CD14-positive monocyte (primary cell): Measurements from ENCODE around the gene DNAJC30. TPM values are rescaled to one million over a fixed set of nuclear protein-coding genes. Genes with fewer than 3 reads are reported as not detected.
"Not testable (repeated sequence)": the region's sequence is repeated elsewhere in the genome, so short reads cannot be mapped to it uniquely, and the experiment has no call there.

Experiments
- DNase-seq, 3 donors: peaks; one replicate each; pipeline ENCODE4 v3.0.0-alpha.2; 2011 to 2022
- H2AFZ ChIP-seq: 2 replicates; pipeline ENCODE4 v1.6.0; 2012; ENCODE audit warnings: mild to moderate bottlenecking, low read depth, low read length, inconsistent platforms; ENCODE audit not compliant: insufficient read depth, poor library complexity, severe bottlenecking
- H3K27ac ChIP-seq, 2 donors: 1 replicate in 1 of 2; 2 replicates in 1 of 2; pipeline ENCODE4 v1.5.1; 2012 to 2013; ENCODE audit warnings: low read length in 2 of 2, control low read depth in 1 of 2, inconsistent platforms in 1 of 2, low read depth in 1 of 2, mild to moderate bottlenecking in 1 of 2
- H3K27me3 ChIP-seq, 2 donors: one replicate each; pipeline versions ENCODE4 v1.6.0 to v1.6.1; 2011 to 2013; ENCODE audit warnings: low read length in 2 of 2; ENCODE audit not compliant: control insufficient read depth in 2 of 2, insufficient read depth in 2 of 2
- H3K36me3 ChIP-seq, 2 donors: replicated peaks in 1 of 2; 1 replicate in 1 of 2; 2 replicates in 1 of 2; pipeline versions ENCODE4 v1.5.1 to v1.6.1; 2012 to 2013; ENCODE audit warnings: low read length in 2 of 2, control low read depth in 1 of 2, inconsistent platforms in 1 of 2, mild to moderate bottlenecking in 1 of 2; ENCODE audit not compliant: insufficient read depth in 2 of 2, control insufficient read depth in 1 of 2
- H3K4me1 ChIP-seq, 2 donors: 1 replicate in 1 of 2; 2 replicates in 1 of 2; pipeline versions ENCODE4 v1.5.1 to v1.6.1; 2012 to 2013; ENCODE audit warnings: low read length in 2 of 2, control low read depth in 1 of 2, inconsistent platforms in 1 of 2, mild to moderate bottlenecking in 1 of 2, moderate library complexity in 1 of 2; ENCODE audit not compliant: insufficient read depth in 2 of 2, control insufficient read depth in 1 of 2
- H3K4me2 ChIP-seq: replicated peaks from 2 replicates; pipeline ENCODE3; 2012; ENCODE audit warnings: low read length, moderate library complexity, mild to moderate bottlenecking; ENCODE audit not compliant: poor library complexity, severe bottlenecking; ENCODE audit errors: extremely low read depth
- H3K4me3 ChIP-seq, 3 experiments: fragments of 200-600 bp in 1 of 3; sonication (generic) in 1 of 3; replicated peaks in 1 of 3; 1 replicate in 2 of 3; 2 replicates in 1 of 3; pipeline ENCODE4 v1.5.1; 2011 to 2013; ENCODE audit warnings: low read length in 3 of 3, mild to moderate bottlenecking in 3 of 3, control low read depth in 2 of 3, low read depth in 2 of 3, inconsistent platforms in 1 of 3, moderate library complexity in 1 of 3
- H3K79me2 ChIP-seq: 2 replicates; pipeline ENCODE4 v1.6.0; 2012; ENCODE audit warnings: mild to moderate bottlenecking, control low read depth, inconsistent platforms, low read length, moderate library complexity; ENCODE audit not compliant: insufficient read depth
- H3K9ac ChIP-seq: 2 replicates; pipeline ENCODE4 v1.6.0; 2017; ENCODE audit warnings: low read length, mild to moderate bottlenecking; ENCODE audit not compliant: insufficient read depth, poor library complexity, severe bottlenecking
- H3K9me3 ChIP-seq, 2 donors: replicated peaks in 1 of 2; 1 replicate in 1 of 2; 2 replicates in 1 of 2; pipeline versions ENCODE4 v1.5.1 to v1.6.1; 2012 to 2013; ENCODE audit warnings: low read length in 2 of 2, control low read depth in 1 of 2; ENCODE audit not compliant: control insufficient read depth in 1 of 2, insufficient read depth in 1 of 2
- H4K20me1 ChIP-seq: 2 replicates; pipeline ENCODE4 v1.6.0; 2012; ENCODE audit warnings: mild to moderate bottlenecking, low read length, control low read depth, moderate library complexity; ENCODE audit not compliant: insufficient read depth
- H3K27ac Mint-ChIP-seq, 7 donors: one replicate each; pipeline ENCODE4 v1.8.0; 2020; ENCODE audit warnings: mild to moderate bottlenecking in 7 of 7, mixed read lengths in 7 of 7, moderate library complexity in 6 of 7, inconsistent platforms in 2 of 7
- H3K27me3 Mint-ChIP-seq, 3 donors: one replicate each; pipeline ENCODE4 v1.8.0; 2021 to 2022; ENCODE audit warnings: low read depth in 3 of 3, mild to moderate bottlenecking in 3 of 3, mixed read lengths in 3 of 3, moderate library complexity in 3 of 3, inconsistent platforms in 1 of 3
- H3K36me3 Mint-ChIP-seq, 2 donors: one replicate each; pipeline ENCODE4 v1.8.0; 2020; ENCODE audit warnings: mixed read lengths in 2 of 2, inconsistent platforms in 1 of 2, mild to moderate bottlenecking in 1 of 2
- H3K4me1 Mint-ChIP-seq: one replicate; pipeline ENCODE4 v1.8.0; 2020; ENCODE audit warnings: mild to moderate bottlenecking, mixed read lengths
- H3K4me3 Mint-ChIP-seq, 2 donors: one replicate each; pipeline ENCODE4 v1.8.0; 2020; ENCODE audit warnings: mild to moderate bottlenecking in 2 of 2, mixed read lengths in 2 of 2, moderate library complexity in 1 of 2
- H3K9me3 Mint-ChIP-seq, 7 donors: one replicate each; pipeline ENCODE4 v1.8.0; 2020 to 2022; ENCODE audit warnings: mixed read lengths in 7 of 7, mild to moderate bottlenecking in 6 of 7, moderate library complexity in 6 of 7, inconsistent platforms in 2 of 7
- WGBS: methylation state at CpG from one replicate; pipeline ENCODE4 v1.1.5; 2013; ENCODE audit warnings: missing lambda C conversion rate; ENCODE audit not compliant: insufficient coverage; 5-methylcytosine and 5-hydroxymethylcytosine counted together
- intact Hi-C, 2 donors: fragments of 100-400 bp; cut with micrococcal nuclease; formaldehyde crosslinking; loops; one replicate each; pipeline versions ENCODE4 v1.15.0 to v1.15.1; 2023
- polyA plus RNA-seq, 3 donors: library from polyadenylated mRNA; depleted of rRNA in 1 of 3; unstranded in 2 of 3; stranded (reverse) in 1 of 3; fragments of 300-500 nt in 2 of 3; fragments of >200 nt in 1 of 3; fragmentation: Illumina TruSeq in 2 of 3; gene quantifications; 1 replicate in 2 of 3; 2 replicates in 1 of 3; pipeline ENCODE4 v1.2.3, GENCODE V29; 2012 to 2021
- TF ChIP-seq, protein P1 (sequence below): fragments of 200-600 bp; IDR thresholded peaks from one replicate; pipeline ENCODE4 v1.8.0; 2022; ENCODE audit warnings: antibody characterized with exemption, mild to moderate bottlenecking

DNAJC30 gene
- polyA plus RNA-seq, 3 donors, result 2.4 to 5.2 (median 3.2) TPM

DNA sequence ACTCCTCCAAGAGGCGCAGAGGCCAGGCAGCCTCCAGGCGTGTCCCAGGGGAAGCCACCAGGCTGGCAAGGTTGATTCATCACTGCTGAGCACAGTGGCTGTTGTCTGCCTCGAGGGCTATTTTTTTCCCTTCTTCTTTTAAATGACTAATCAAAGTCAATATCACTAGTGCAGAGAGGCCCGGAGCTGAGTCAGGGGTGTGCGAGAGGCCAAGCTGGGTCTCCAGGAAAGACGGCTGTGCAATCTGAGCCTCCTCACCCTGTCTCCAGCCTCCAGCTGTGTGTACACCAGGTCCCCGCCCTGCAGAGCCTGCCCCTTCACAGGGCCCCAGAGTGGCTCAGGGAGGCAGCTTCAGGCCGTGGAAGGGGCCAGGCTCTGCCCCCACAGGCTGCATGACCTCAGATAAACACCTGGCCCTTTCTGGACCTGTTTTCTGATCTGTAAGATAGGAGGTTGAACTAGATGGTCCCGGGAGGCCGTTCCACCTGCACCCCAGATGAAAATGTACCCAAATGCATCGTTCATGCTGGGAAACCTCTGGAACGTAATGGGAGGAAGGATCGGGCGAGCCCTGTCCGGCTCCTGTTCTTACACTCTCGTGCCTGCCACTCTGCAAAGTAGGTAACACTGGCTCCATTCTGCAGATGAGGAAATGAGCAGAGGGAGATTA lies 32.5 kb upstream of the DNAJC30 start:
- peak; percentile 69 to 82 (median 80) for DNase-seq
- no peak overlapping the region for H3K4me2 ChIP-seq
- H3K79me2 ChIP-seq, result no peaks in the 10 kb centered on the region
- no peak overlapping the region for H3K4me3 ChIP-seq
- peaks cover 0 to 13% of the 10 kb centered on the region in 2 donors for H3K9me3 ChIP-seq
- Mint-ChIP-seq H3K4me3 (peak overlapping the region; percentile 56 to 79), H3K27me3 (peaks cover 89 to 97% (median 92%) of the 10 kb centered on the region in 3 donors), H3K9me3 (peaks cover 0 to 30% (median 14%) of the 10 kb centered on the region in 7 donors), H3K27ac (peak overlapping the region in 3 of 7 donors; percentile 73 to 85 (median 74)), H3K4me1 (peaks cover 43% of the 10 kb centered on the region), H3K36me3 (peaks cover 6 to 21% of the 10 kb centered on the region in 2 donors)
- H4K20me1 ChIP-seq, result no peaks in the 10 kb centered on the region
- H3K9ac ChIP-seq, result no peak overlapping the region
- peaks cover 40 to 93% of the 10 kb centered on the region in 2 donors for H3K27me3 ChIP-seq
- H3K36me3 ChIP-seq, result no peaks in the 10 kb centered on the region
- intact Hi-C loops, result no loop called here
- TF ChIP-seq, protein P1, sequence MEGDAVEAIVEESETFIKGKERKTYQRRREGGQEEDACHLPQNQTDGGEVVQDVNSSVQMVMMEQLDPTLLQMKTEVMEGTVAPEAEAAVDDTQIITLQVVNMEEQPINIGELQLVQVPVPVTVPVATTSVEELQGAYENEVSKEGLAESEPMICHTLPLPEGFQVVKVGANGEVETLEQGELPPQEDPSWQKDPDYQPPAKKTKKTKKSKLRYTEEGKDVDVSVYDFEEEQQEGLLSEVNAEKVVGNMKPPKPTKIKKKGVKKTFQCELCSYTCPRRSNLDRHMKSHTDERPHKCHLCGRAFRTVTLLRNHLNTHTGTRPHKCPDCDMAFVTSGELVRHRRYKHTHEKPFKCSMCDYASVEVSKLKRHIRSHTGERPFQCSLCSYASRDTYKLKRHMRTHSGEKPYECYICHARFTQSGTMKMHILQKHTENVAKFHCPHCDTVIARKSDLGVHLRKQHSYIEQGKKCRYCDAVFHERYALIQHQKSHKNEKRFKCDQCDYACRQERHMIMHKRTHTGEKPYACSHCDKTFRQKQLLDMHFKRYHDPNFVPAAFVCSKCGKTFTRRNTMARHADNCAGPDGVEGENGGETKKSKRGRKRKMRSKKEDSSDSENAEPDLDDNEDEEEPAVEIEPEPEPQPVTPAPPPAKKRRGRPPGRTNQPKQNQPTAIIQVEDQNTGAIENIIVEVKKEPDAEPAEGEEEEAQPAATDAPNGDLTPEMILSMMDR, result no peak
- no peak overlapping the region for H2AFZ ChIP-seq
- H3K4me1 ChIP-seq, result peaks cover 35 to 47% of the 10 kb centered on the region in 2 donors
- no peak overlapping the region for H3K27ac ChIP-seq
- WGBS, result 39% methylated on average over 15 of the region's 16 CpGs

DNA sequence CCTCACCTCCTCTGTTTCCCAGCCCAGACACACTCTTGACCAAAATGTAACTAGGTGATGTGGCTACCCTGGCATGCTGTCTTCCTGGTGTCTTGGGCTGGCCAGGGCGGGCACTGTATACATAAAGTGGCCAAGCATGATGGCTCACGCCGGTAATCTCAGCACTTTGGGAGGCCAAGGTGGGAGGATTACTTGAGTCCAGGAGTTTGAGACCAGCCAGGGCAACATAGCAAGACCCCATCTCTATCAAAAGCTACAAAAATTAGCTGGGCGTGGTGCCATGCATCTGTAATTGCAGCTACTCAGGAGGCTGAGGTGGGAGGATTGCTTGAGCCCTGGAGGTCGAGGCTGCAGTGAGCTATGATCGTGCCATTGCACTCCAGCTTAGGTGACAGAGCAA lies 30.1 kb upstream of the DNAJC30 start:
- H3K79me2 ChIP-seq, H3K36me3 ChIP-seq: not testable (repeated sequence)

More for the DNA sequence above, 30.1 kb upstream of the DNAJC30 start:
- H4K20me1 ChIP-seq, intact Hi-C loops, H3K4me2 ChIP-seq, H3K4me3 ChIP-seq, H3K27ac ChIP-seq, H2AFZ ChIP-seq, H3K9ac ChIP-seq, DNase-seq: not testable (repeated sequence)
- 87% methylated on average over 6 of the region's 6 CpGs for WGBS
- peaks cover 32% of the 10 kb centered on the region for H3K4me1 Mint-ChIP-seq
- Histone ChIP-seq H3K27me3 (peaks cover 29 to 93% of the 10 kb centered on the region in 2 donors), H3K4me1 (peaks cover 25 to 30% of the 10 kb centered on the region in 2 donors), H3K9me3 (peaks cover 0 to 13% of the 10 kb centered on the region in 2 donors)
- H3K36me3 Mint-ChIP-seq, result peaks cover 2 to 16% of the 10 kb centered on the region in 2 donors
- peak overlapping the region in 1 of 7 donors; percentile 79 for H3K27ac Mint-ChIP-seq
- peaks cover 86 to 95% (median 93%) of the 10 kb centered on the region in 3 donors for H3K27me3 Mint-ChIP-seq
- H3K4me3 Mint-ChIP-seq, result peak overlapping the region in 1 of 2 donors; percentile 75
- peaks cover 0 to 22% (median 3%) of the 10 kb centered on the region in 7 donors for H3K9me3 Mint-ChIP-seq
